Ecto neural progenitor cell (in vitro differentiated cells): ENCODE data around the gene CDKAL1.
"Not testable (repeated sequence)": the region's sequence is repeated elsewhere in the genome, so short reads cannot be mapped to it uniquely, and the experiment has no call there.

ENCODE experiments used
- DNase-seq: peaks from one replicate; pipeline ENCODE4 v3.0.0-alpha.2; 2018; ENCODE audit warnings: low spot score

Gene CDKAL1

DNA sequence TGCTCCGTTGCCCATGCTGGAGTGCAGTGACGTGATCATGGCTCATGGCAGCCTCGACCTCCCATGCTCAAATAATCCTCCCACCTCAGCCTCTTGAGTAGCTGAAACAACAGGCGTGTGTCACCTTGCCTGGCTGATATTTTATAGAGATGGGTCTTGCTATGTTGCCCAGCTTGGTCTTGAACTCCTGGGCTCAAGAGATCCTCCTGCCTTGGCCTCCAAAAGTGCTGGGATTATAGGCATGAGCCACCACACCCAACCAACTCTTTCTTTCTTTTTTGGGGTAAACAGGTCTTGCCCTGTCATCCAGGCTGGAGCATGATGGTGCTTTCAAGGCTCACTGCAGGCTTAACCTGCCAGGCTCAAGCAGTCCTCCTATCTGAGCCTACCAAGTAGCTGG is 266.4 kb downstream of the CDKAL1 start:
- no peak for DNase-seq

DNA sequence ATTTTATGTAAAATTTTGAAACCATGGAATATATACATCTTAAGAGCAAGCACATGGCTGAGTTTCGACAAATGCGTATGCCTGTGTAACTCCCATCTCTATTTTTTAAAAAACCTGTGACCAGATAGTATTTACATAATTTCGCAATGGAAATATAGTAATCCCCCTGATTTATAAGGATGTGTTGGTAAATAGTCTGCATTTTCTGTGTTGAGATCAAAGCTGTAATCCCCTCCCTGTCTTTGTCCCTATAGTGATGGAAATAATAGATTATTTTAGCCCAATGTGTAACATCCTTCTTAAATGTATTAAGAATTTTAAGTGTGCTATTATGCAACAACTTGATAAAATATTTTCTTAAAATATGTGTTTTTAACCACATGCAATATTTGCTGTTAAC is 267.3 kb downstream of the CDKAL1 start:
- no peak for DNase-seq

DNA sequence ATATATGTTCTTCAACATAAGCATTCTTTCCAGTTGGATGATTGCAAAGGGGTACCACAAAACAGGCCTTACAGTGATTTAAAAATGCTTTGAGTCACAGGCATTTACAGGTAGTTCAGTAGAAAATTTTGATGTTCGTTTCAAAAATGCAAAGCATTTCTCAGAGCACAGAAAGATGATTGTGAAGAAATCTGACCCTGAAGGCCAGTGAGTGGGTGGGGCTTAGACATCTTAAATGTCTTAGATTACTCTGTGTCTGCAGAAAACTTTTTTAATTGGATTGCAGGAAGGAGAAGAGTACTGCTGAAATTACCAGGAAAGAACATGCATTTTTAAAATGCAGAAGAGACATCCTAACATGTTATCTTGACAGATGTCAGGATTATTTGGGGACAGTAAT is 268.3 kb downstream of the CDKAL1 start:
- no peak for DNase-seq

DNA sequence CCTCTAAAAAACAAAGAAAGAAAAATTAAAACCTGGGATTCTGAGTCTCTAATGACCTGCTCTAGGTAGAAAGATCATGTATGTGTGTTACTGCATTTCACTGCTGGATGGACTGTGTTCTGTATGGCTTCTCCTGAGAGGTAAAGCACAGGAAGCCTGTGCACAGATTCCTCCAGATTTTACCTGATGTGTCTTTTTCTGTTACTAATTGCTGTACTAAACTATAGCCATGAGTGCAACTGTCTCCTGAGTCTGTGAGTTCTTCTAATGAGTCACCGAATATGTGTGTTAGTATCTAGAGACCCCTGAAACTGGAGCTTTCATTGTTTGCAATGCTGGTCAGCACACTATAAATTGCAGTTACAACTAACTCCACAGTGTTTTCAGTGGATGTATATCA is 270.8 kb downstream of the CDKAL1 start:
- no peak for DNase-seq

DNA sequence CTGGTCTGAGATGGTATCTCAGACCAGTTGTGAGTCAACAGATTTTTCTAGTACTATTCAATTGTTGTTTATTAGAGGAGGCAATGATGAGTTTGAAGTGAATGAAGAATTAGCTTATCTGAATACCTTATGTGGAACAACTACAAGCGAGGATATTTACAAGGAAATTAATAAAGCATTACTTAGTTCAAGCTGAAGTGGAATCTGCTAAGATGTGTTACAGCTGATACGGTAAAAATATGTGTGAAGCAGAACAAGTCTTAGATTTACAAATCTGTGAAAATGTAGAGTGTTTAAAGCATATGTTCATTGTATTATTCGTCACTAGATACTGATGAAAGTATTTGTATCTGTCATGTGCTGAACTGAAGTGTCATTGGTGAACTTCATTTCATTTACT is 272.4 kb downstream of the CDKAL1 start:
- no peak for DNase-seq

DNA sequence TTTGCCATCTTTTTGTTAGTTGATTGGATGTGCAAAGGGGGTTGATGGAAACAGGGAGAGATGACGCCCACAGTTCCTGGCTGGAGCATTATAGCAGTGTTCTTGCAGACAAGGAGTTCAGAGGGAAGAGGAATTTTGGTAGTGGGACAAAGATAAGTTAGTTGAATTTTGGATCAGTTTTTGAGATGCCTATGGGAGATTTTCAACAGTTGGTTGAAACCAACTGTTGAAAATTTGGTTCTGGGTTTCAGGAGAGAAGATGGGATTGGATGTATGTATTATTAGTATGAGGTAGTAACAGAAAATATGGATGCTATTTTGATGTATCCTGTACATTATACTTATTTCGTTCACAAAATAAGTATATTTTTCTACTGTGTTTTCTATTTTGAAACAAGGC is 274.2 kb downstream of the CDKAL1 start:
- DNase-seq = no peak

DNA sequence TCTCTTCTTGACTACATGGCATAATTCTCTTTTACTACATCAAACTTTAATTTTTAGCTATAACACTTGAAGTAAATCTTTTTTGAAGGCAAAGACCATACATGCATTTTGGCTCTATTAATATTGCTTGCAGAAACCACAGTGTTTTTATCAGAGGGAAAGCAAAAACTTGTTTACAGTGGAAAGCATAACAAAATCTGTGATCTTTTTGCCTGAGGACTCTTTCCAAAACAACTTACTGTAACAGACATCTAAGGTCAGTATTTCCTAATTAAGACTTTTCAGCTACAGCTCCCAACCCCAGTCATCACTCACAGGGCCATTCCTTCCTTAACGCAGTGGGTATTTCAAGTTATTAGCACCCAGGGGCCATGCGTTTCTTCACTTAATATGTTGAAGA is 274.7 kb downstream of the CDKAL1 start:
- no peak for DNase-seq

DNA sequence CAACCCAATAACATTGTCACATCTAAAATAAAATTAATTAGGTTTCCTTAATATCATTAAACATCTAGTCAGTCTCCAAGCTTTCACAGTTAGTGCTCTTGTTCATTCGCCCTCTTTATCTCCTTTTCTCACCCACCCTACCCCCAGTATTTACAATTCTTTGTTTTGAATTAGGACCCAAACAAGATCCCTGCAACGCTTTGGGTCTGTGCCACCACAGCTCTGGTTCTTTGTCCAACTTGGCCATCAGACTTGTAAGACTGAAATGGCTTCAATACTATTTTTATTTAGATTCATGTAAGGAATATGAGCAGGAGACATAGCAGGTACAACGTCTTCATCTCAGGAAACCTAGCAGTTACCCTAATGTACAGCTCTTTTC is 276.5 kb downstream of the CDKAL1 start:
- no peak for DNase-seq

DNA sequence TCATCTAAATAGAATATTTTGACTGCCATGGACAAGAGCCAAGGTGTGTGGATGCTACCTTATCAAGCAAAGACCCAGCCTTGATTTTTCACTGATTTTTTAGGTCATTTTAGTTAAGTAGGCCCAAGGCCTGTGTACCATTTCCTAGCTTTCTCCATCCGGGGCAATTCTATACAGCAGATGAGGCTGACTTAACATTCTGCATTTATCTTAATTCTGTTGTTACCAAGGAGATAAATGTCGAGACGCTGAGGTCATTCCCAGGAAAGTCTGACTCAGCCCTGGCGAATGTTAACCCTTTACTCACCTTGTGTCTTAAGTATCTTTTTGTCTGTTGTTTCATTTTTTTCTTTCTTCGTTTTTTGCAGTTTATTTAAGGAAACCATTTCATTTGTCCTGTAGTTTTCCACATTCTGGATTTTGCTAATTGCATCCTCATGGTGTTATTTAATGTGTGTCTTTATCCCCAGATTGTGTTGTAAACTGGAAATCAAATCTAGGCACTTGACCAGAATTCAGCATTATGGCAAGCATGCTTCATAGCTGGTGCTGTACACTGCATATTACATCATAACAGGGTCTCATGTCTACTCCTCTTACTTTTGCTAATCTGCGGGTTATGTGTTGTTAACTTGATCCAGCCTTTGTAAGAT is 277.0 kb downstream of the CDKAL1 start:
- DNase-seq = no peak

DNA sequence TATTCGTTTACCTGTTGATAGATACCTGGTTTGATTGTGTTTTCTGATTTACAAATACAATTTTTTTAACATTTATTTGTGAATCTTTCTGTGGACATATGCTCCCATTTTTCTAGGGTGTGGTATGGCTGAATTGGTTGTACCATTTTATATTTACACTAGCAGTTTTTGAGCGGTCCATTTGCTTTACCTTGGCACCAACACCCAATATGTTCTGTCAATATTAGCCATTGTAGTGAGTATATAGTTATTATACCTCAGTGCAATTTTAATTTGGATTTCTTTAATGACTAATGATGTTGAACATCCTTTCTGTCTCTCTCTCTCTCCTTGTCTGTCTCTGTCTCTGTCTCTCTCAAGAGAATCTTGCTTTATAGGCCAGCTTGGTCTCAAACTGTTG is 278.5 kb downstream of the CDKAL1 start:
- no peak for DNase-seq

DNA sequence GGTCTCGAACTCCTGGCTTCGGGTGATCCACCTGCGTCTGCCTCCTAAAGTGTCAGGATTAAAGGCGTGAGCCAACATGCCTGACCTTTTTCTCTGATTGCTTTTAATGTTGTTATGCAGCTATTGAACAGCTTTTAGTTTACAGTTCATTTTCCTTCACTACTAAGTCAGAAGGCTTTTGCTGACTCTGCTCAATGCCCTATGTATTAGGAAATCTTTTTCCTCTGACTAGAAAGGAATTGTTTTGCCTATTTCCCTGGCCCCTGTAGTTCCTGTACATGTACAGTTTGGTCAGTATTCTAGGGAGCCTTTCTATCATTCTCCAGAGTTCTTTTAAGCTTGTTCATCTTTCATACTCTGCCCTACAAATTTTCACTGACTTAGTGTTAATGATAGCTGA is 280.2 kb downstream of the CDKAL1 start:
- no peak for DNase-seq

DNA sequence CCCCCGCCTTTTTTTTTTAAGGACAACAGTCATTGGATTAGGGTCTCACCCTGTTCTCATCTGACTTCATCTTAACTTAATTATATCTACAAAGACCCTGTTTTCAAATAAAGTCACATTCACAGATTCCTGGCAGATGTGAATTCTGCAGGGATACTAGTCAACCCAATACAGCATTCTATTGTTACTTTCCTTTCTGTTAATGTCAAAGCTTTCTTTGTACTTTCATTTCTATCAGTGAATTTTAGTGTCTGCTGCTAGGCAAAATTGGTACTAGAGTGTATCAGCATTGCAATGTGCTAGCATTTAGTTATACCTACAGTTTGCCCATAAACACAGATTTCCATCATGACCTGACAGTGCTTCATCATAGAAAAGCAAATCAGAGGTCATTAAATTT is 281.9 kb downstream of the CDKAL1 start:
- DNase-seq = no peak

DNA sequence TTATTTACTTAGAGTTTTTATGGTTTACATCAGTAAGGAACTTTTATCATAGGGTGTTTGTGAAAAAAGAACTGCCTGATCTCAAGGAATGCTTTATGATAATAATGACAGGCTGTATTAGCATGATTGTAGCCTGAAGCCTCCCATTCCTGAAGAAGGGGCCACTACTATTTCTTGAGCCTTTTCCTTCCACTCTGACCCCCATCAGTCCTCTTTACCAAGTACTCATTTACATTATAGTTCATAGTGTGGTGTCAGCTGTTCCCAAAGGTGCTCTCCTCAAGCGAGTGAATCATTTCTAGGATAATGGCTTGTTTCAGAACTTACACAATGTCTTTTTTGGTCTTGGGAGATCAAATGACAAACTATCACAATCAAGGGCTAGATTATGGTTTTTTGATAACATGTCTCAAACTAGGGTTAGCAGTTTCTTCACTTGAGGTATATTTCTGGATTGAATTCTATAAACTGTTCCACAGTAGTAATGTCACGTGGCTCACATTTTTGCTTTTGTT is 283.6 kb downstream of the CDKAL1 start:
- no peak for DNase-seq

DNA sequence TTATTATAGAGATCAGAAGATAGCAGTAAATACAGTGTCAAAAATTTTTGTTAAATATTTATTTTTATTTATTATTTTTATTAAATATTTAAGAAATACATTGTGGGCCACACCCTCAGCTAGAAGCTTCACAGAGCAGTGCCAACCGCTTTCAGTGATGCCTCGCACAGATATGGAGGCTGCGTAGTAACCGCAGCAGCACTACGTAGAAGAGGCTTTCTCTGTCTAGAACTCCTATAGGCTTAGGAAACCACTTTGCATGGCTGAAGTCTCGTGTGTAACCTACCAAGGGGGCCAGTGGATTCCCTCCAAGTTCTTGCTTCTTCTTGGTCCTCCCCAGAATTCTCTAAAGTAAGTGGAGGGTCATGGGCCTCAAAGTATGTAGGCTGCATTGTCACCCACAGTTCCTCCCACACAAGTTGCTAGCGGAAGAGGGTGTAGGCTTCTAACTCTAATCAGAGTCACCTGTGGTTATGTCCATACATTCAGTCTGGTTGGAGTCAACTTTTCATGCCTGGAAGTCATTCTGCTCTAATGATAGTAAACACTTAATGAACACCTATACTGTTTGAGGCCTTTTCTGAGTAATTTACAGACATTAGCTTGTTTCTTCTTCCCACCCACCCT is 285.6 kb downstream of the CDKAL1 start:
- DNase-seq = no peak

DNA sequence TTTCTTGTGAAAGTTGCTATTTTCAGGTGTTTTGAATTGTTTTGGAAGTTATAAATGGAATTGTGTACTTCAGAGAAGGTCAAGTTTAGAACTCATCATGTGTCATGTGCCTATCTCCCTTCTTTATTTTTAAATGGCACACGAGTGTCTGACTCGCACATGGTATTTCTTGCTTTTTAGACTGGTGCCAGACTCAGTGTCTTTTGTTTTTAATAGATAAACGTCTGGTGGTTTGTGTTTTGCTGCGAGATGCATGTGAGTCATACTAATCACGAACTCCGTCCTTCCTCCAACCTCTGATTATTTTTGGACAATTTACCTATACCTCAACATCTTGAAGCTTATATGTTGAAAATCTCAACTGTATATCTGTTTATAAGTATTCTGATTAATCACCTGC is 292.1 kb downstream of the CDKAL1 start:
- no peak for DNase-seq

DNA sequence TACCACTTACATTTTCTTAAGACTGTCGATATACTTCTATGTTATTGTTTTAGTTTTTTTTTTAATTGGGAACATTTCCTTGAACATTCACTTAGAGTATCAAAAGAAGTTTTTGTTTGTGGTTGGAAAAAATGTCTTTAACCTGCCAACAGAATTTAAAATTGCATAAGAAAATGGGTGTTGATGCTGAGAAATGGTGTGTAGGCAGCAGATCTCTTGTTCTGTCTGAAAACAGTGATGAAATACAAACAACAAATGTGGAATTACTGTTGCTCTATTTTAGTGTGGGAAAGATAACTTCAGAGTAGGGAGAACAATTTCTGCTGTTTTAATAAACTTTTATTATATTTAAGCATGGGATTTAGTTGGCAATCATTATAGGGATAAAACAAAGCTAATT is 293.5 kb downstream of the CDKAL1 start:
- no peak for DNase-seq

DNA sequence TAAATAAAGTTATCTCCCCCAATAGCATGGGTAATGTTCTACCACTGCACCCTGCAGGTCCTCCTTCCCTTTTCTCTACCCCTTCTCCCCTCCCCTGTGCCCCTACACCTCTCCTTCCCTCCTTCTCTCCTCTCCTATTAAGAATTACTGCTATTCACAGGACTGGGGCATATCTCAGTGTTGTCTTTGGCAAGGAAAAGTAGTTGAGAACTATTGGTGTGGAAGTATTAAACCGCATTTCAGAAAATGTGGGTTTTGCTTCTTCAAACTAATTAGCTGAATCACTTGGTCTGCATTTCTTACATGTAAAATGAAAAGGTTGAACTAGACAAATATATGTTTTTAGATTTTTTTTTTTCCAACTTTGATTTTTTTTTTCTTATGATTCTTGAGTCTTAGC is 296.3 kb downstream of the CDKAL1 start:
- DNase-seq = no peak

DNA sequence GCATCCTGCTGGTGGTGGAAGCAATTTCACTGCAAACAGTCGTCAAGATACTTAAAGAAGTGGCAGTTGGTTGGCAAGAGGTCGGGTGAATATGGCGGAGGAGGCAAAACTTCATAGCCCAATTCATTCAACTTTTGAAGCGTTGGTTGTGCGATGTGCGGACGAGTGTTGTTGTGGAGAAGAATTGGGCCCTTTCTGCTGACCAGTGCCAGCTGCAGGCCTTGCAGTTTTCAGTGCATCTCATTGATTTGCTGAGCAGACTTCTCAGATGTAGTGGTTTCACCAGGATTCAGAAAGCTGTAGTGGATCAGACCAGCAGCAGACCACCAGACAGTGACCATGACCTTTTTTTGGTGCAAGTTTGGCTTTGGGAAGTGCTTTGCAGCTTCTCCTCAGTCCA is 297.0 kb downstream of the CDKAL1 start:
- DNase-seq = not testable (repeated sequence)

DNA sequence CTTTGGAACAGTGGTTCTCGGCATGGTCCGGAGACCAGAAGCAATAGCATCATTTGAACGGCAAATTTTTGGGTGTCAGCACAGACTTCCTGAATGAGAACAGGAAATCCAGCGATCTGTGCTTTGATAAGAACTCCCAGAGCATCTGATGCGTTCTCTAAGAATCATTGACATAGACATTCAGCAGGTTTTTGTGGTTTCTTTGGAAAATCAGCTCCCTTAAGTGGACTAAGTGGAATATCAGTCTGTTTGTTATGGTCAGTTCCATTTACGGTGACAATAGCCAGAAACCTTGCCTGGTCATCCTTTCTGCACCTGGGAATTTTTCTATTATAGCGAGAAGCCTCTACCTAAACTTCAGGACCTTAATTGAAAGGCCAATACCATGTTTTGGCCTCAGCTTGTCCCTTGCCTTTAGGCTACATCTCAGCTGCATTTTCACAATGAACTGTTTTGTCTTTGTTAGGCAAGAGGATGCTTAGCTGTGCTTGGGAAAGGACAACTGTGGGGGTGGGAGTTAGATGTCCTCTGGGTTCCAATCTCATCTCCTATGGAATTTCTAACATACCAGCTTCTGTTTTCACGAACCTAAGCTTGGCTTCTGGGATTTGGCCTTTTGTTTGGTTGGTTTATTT is 299.7 kb downstream of the CDKAL1 start:
- no peak for DNase-seq

DNA sequence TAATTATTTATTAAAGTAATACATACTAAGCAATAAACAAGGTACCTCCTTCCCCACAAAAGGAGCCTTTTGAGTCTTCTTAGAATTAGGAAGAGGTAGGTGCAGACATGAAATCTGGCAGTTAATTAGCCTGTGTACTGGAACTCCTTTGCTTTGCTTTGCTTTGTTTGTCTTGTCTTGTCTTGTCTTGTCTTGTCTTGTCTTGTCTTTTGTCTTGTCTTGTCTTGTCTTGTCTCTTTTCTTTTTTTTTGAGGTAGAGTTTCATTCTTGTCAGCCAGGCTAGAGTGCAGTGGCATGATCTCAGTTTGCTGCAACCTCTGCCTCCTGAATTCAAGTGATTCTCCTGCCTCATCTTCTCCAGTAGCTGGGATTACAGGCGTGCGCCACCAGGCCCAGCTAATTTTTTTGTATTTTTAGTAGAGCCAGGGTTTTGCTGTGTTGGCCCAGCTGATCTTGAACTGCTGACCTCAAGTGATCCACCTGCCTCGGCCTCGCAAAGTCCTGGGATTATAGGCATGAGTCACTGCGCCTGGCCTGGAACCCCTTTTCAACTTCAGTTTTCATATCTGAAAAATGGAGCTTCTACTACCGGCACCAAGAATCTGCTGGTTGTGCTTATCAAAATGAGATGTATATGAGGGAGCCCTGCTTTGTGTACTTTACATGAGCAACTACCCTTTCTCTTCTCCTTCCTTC is 301.2 kb downstream of the CDKAL1 start:
- DNase-seq = no peak

DNA sequence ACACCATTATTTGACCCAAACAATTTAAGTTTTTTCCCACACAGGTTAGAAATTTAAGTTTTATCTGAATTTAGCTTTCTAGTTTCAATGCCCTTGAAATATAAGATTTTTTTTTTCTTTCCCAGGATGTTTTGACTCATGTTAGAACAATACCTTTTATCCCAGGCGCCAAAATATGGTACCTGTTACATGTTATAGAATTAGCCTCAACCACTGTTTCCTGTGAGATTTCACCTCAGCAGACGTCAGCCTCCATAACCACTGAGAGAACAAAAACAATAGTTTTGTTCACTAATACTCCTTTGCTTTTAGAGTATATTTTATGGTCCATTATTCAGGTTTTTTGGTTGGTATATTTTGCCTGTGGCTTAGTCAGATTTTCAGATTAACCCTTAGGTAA is 302.9 kb downstream of the CDKAL1 start:
- DNase-seq = no peak

DNA sequence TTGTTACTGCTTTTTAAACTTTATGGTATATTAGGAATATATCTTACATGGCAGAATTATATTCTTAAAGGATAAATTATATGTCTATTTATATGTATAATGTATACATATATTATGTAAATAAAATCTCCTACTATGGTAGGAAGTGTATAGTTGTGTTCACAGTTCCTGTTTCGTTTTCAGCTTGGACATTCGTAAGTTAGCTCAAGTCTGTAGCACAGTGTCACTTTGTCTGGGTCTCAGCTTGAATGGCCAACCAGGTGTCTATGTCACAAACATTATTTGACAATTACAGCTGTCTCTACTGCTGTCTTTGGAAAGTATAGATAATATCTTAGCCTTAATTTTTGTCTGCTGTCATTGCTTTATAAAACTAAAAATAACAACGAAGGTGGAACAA is 303.9 kb downstream of the CDKAL1 start:
- DNase-seq = no peak

DNA sequence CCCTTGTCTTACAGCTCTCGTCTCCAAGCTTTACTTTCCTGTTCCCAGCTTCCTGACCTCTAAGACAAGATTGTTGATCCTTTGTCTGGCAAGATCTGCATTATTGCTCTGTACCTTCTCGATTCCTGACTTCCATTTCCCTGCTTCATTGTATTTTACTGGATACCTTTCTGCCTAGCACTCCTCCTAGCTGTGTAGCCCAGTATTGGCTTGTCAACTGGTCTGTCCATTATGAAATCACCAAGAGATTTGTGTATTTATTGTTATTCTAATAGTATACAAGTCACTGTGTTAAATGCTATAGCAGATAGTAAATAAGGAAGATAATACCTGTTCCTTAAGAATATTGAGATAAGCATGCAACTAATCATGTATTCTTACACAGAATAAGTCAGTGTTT is 305.4 kb downstream of the CDKAL1 start:
- DNase-seq = no peak
